ENCODE measurements around the gene ZHX3. TPM values are rescaled to one million over a fixed set of nuclear protein-coding genes. Genes with fewer than 3 reads are reported as not detected.
A peak's percentile ranks its signal among the peaks of the same experiment; 100 is the strongest.

ZHX3 gene
- total and polyA plus RNA-seq, 9 of the 15 experiments (the other 6 are each of a cell fraction or from before 2014, with no cell fraction given) = 0.80 to 14.6 (median 4.9) TPM

GRCh38 chr20:41340327-41341055 lies 23.0 kb upstream of the ZHX3 start, which contains the start of gene LPIN3 (continued):
- TF ChIP-seq, protein P1, sequence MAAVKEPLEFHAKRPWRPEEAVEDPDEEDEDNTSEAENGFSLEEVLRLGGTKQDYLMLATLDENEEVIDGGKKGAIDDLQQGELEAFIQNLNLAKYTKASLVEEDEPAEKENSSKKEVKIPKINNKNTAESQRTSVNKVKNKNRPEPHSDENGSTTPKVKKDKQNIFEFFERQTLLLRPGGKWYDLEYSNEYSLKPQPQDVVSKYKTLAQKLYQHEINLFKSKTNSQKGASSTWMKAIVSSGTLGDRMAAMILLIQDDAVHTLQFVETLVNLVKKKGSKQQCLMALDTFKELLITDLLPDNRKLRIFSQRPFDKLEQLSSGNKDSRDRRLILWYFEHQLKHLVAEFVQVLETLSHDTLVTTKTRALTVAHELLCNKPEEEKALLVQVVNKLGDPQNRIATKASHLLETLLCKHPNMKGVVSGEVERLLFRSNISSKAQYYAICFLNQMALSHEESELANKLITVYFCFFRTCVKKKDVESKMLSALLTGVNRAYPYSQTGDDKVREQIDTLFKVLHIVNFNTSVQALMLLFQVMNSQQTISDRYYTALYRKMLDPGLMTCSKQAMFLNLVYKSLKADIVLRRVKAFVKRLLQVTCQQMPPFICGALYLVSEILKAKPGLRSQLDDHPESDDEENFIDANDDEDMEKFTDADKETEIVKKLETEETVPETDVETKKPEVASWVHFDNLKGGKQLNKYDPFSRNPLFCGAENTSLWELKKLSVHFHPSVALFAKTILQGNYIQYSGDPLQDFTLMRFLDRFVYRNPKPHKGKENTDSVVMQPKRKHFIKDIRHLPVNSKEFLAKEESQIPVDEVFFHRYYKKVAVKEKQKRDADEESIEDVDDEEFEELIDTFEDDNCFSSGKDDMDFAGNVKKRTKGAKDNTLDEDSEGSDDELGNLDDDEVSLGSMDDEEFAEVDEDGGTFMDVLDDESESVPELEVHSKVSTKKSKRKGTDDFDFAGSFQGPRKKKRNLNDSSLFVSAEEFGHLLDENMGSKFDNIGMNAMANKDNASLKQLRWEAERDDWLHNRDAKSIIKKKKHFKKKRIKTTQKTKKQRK (IDR thresholded peaks at IDR 0.05; ENCODE audit: borderline replicate concordance, low read depth, low read length) = no peak
- no peak for TF ChIP-seq ZNF24 (IDR thresholded peaks at IDR 0.05)
- TF ChIP-seq, protein P2, sequence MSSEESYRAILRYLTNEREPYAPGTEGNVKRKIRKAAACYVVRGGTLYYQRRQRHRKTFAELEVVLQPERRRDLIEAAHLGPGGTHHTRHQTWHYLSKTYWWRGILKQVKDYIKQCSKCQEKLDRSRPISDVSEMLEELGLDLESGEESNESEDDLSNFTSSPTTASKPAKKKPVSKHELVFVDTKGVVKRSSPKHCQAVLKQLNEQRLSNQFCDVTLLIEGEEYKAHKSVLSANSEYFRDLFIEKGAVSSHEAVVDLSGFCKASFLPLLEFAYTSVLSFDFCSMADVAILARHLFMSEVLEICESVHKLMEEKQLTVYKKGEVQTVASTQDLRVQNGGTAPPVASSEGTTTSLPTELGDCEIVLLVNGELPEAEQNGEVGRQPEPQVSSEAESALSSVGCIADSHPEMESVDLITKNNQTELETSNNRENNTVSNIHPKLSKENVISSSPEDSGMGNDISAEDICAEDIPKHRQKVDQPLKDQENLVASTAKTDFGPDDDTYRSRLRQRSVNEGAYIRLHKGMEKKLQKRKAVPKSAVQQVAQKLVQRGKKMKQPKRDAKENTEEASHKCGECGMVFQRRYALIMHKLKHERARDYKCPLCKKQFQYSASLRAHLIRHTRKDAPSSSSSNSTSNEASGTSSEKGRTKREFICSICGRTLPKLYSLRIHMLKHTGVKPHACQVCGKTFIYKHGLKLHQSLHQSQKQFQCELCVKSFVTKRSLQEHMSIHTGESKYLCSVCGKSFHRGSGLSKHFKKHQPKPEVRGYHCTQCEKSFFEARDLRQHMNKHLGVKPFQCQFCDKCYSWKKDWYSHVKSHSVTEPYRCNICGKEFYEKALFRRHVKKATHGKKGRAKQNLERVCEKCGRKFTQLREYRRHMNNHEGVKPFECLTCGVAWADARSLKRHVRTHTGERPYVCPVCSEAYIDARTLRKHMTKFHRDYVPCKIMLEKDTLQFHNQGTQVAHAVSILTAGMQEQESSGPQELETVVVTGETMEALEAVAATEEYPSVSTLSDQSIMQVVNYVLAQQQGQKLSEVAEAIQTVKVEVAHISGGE (CRISPR knock-in tag; IDR thresholded peaks at IDR 0.05) = 0 out of 6 replicates have a peak, but pooled peaks of 1 of the 3 experiments have one; percentile 38
- TF ChIP-seq BRF2 (IDR thresholded peaks at IDR 0.05; ENCODE audit: borderline replicate concordance, insufficient read depth, insufficient read length) = no peak
- TF ChIP-seq, protein P3, sequence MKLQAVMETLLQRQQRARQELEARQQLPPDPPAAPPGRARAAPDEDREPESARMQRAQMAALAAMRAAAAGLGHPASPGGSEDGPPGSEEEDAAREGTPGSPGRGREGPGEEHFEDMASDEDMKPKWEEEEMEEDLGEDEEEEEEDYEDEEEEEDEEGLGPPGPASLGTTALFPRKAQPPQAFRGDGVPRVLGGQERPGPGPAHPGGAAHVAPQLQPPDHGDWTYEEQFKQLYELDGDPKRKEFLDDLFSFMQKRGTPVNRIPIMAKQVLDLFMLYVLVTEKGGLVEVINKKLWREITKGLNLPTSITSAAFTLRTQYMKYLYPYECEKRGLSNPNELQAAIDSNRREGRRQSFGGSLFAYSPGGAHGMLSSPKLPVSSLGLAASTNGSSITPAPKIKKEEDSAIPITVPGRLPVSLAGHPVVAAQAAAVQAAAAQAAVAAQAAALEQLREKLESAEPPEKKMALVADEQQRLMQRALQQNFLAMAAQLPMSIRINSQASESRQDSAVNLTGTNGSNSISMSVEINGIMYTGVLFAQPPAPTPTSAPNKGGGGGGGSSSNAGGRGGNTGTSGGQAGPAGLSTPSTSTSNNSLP (IDR thresholded peaks at IDR 0.05; ENCODE audit: borderline replicate concordance, low read depth, low read length) = no peak
- TF ChIP-seq ARNT (IDR thresholded peaks at IDR 0.05) = no peak
- no peak for TF ChIP-seq NELFE (IDR thresholded peaks at IDR 0.05; ENCODE audit: insufficient read depth, insufficient read length)
- no peak for TF ChIP-seq KLF16 (IDR thresholded peaks at IDR 0.05)
- TF ChIP-seq RAD51 (IDR thresholded peaks at IDR 0.05; ENCODE audit: borderline replicate concordance, low read depth) = no peak
- TF ChIP-seq POLR2AphosphoS5 (IDR thresholded peaks at IDR 0.05; ENCODE audit: control insufficient read depth, insufficient read depth, low read depth, low read length) = peak; percentile 41; the same call in 1 of the 2 replicates
- TF ChIP-seq ZNF668 (CRISPR knock-in tag; IDR thresholded peaks at IDR 0.05) = no peak
- TF ChIP-seq STAT5B (CRISPR knock-in tag; IDR thresholded peaks at IDR 0.05) = no peak
- no peak for TF ChIP-seq ZNF695 (CRISPR knock-in tag; IDR thresholded peaks at IDR 0.05)
- TF ChIP-seq NR2F6 (CRISPR knock-in tag; IDR thresholded peaks at IDR 0.05) = no peak
- no peak for TF ChIP-seq RBM17 (IDR thresholded peaks at IDR 0.05; ENCODE audit: borderline replicate concordance, low read depth, low read length)
- no peak for TF ChIP-seq ID3 (CRISPR knock-in tag; IDR thresholded peaks at IDR 0.05)
- no peak for TF ChIP-seq ID3 (tag; IDR thresholded peaks at IDR 0.05)
